ENCODE data around the gene PHC1. TPM values are rescaled to one million over a fixed set of nuclear protein-coding genes. Genes with fewer than 3 reads are reported as not detected.

Gene PHC1
- polyA plus RNA-seq, 1 experiment = 26.7 TPM

DNA sequence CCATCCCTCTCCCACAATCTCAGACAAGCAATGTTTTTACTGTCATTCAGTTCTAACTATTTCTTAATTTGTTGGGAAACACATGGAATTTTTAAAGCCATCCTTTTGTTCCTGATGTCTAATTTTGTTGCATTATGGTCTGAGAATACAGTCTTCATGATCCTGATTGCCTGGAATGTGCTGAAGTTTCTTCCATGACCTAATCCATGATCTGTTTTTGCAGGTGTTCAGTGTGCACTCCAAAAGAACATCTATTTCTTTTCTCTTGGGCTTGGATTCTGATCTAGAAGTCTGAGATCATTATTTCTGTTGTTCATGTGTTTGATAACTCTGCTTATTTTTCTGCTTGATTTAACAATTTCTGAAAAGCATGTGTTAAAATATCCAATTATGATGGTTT is 43.2 kb upstream of the PHC1 start:
- DNase-seq (ENCODE audit: low read depth) = no peak
- H3K4me3 ChIP-seq (ENCODE audit: low read depth, low read length) = no peak overlapping the region
- POLR2A ChIA-PET = no interaction called here
- CTCF ChIA-PET = interaction anchor here (2.1 kb wide), 1 partner anchor 11 kb away, joined by 14 read pairs; no protein-coding TSS in a partner anchor
- TF ChIP-seq, protein P1, sequence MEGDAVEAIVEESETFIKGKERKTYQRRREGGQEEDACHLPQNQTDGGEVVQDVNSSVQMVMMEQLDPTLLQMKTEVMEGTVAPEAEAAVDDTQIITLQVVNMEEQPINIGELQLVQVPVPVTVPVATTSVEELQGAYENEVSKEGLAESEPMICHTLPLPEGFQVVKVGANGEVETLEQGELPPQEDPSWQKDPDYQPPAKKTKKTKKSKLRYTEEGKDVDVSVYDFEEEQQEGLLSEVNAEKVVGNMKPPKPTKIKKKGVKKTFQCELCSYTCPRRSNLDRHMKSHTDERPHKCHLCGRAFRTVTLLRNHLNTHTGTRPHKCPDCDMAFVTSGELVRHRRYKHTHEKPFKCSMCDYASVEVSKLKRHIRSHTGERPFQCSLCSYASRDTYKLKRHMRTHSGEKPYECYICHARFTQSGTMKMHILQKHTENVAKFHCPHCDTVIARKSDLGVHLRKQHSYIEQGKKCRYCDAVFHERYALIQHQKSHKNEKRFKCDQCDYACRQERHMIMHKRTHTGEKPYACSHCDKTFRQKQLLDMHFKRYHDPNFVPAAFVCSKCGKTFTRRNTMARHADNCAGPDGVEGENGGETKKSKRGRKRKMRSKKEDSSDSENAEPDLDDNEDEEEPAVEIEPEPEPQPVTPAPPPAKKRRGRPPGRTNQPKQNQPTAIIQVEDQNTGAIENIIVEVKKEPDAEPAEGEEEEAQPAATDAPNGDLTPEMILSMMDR (IDR thresholded peaks at IDR 0.05; ENCODE audit: insufficient read depth, low read depth, low read length) = no peak
- H3K36me3 ChIP-seq (ENCODE audit: control insufficient read depth, insufficient read depth, low read length) = no peaks in the 10 kb centered on the region
- no peaks in the 10 kb centered on the region for H3K27me3 ChIP-seq (ENCODE audit: control insufficient read depth, insufficient read depth, low read length)

GRCh38 chr12:8876887-8877286 is 37.4 kb upstream of the PHC1 start:
- DNase-seq (ENCODE audit: low read depth) = no peak
- CTCF ChIA-PET = interaction anchor here (3.3 kb wide), 1 partner anchor 13 kb away, joined by 20 read pairs; no protein-coding TSS in a partner anchor

GRCh38 chr12:8886502-8887284 is 27.6 kb upstream of the PHC1 start:
- Histone ChIP-seq H3K36me3 (ENCODE audit: control insufficient read depth, insufficient read depth, low read length) (no peaks in the 10 kb centered on the region), H3K27me3 (ENCODE audit: control insufficient read depth, insufficient read depth, low read length) (no peaks in the 10 kb centered on the region), H3K4me3 (ENCODE audit: low read depth, low read length) (no peak overlapping the region)
- DNase-seq (ENCODE audit: low read depth) = no peak
- ChIA-PET POLR2A (no interaction called here), CTCF (interaction anchor here (0.9 to 1.8 kb wide), 4 partner anchors 163 to 229 kb away, joined by 3 to 7 read pairs (median 4); no protein-coding TSS in a partner anchor)
- TF ChIP-seq, protein P1 (IDR thresholded peaks at IDR 0.05; ENCODE audit: insufficient read depth, low read depth, low read length) = no peak

More at GRCh38 chr12:8876887-8877286, 37.4 kb upstream of the PHC1 start:
- TF ChIP-seq, protein P1 (IDR thresholded peaks at IDR 0.05; ENCODE audit: insufficient read depth, low read depth, low read length) = no peak
- Histone ChIP-seq H3K27me3 (ENCODE audit: control insufficient read depth, insufficient read depth, low read length) (no peaks in the 10 kb centered on the region), H3K4me3 (ENCODE audit: low read depth, low read length) (no peak overlapping the region), H3K36me3 (ENCODE audit: control insufficient read depth, insufficient read depth, low read length) (no peaks in the 10 kb centered on the region)
- POLR2A ChIA-PET = no interaction called here

- TF ChIP-seq, protein P1 (IDR thresholded peaks at IDR 0.05; ENCODE audit: insufficient read depth, low read depth, low read length) = no peak
- POLR2A ChIA-PET = no interaction called here
- Histone ChIP-seq H3K4me3 (ENCODE audit: low read depth, low read length) (no peak overlapping the region), H3K27me3 (ENCODE audit: control insufficient read depth, insufficient read depth, low read length) (no peaks in the 10 kb centered on the region), H3K36me3 (ENCODE audit: control insufficient read depth, insufficient read depth, low read length) (no peaks in the 10 kb centered on the region)
- CTCF ChIA-PET = interaction anchor here (0.9 kb wide), 2 partner anchors 229 to 230 kb away, joined by 3 read pairs; no protein-coding TSS in a partner anchor
- DNase-seq (ENCODE audit: low read depth) = no peak
Observed at GRCh38 chr12:8887285-8887715, 27.0 kb upstream of the PHC1 start.

DNA sequence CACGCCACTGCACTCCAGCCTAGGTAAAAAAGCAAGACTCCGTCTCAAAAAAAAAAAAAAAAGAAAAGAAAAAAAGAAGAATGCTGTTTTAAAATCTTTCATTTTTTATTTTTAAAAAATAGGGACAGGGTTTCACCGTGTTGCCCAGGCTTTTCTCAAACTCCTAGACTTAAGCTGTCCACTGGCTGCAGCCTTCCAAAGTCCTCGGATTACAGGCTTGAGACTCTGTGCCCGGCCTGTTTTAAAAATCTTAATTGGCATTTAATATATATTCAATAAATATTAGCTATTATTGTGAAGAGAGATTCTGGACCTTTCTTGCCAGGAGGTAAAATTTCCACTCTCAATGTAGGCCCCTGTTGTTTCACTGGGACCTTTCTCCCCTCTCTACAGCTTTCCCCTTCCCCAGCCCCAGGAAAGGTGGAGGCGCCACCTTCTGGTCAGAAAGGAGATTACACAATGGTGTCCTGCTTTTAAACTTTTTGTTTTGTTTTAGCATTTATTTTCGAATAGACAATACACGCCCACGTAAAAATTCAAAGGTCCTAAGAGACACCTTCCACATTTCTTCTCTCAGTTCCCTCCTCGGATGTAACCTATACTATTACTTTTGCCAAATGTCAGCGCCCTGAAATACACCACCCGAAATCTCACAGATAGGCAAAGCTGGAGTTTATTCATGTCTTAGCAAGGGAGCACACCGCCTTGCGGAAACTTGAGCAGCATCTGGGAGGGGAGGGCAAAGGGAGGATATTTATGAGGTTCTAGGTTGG is 23.8 kb upstream of the PHC1 start:
- ChIA-PET CTCF (interaction anchor here (0.5 to 3.6 kb wide), 48 partner anchors 10 to 440 kb away, joined by 3 to 43 read pairs (median 4); partner anchors contain the start of genes M6PR and PHC1), POLR2A (no interaction called here)
- TF ChIP-seq, protein P1 (IDR thresholded peaks at IDR 0.05; ENCODE audit: insufficient read depth, low read depth, low read length) = peak; percentile 86
- Histone ChIP-seq H3K4me3 (ENCODE audit: low read depth, low read length) (peak overlapping the region; percentile 47), H3K27me3 (ENCODE audit: control insufficient read depth, insufficient read depth, low read length) (no peaks in the 10 kb centered on the region), H3K36me3 (ENCODE audit: control insufficient read depth, insufficient read depth, low read length) (no peaks in the 10 kb centered on the region)
- DNase-seq (ENCODE audit: low read depth) = no peak

Measured in BJ (cell line).